ENCODE data around the gene CDK14. TPM values are rescaled to one million over a fixed set of nuclear protein-coding genes. Genes with fewer than 3 reads are reported as not detected.

CDK14 gene
- total RNA-seq, 1 donor from 2014 or later = 1.9 TPM

DNA sequence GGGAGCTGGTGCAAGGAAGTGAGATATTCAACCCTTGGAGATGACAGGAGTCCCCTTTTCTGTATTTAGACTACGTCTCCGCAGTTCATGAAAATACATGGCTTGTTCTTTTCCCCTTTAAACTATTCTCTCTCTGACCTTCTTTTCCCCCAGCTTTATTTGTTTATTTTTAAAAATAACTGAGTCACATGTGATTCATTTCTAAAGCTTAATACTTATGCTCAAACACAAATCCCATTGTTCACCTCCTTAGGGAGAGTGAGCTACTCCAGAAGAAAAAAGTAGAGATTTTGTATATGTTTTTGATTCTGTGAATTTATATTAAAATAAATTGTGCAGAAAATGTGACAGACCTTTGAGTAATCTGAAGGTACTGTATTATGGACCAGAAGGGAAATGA lies 632.2 kb downstream of the CDK14 start:
- Mint-ChIP-seq H3K4me1 (no peaks in the 10 kb centered on the region), H3K9me3 (no peaks in the 10 kb centered on the region), H3K27ac (no peak overlapping the region), H3K4me3 (no peak overlapping the region), H3K36me3 (ENCODE audit: low read depth) (no peaks in the 10 kb centered on the region), H3K27me3 (no peaks in the 10 kb centered on the region)
- no peak for DNase-seq
- intact Hi-C loops (cut with micrococcal nuclease) = no loop called here

DNA sequence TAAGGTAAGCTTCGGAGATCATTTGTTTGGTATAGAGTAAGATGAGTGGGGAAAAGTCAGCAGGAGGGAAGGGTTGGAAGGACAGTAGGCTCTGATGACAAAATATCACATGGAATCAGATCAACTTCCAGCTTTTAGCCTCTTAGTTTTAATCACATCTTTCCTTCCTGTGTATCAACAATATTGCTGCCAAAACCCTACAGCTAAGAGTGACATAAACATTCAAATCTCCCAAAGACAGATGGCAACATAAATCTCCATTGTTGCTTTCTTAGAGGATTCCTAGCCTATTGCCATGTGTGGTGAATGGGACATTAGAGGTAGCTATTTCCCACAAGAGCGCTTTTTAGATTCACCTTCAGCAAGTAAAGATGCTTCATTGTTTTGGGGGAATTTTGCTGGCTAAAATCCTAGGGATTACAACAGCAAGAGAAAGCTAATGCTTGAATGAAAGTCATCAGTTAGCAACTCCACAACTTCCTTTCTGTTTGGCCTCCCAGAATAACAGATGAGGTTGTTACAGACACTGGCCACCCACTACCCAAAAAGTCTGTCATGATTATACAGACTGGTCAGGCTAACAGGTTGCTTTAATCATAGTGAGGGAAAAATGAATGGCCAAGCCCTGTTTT lies 632.9 kb downstream of the CDK14 start:
- Mint-ChIP-seq H3K36me3 (ENCODE audit: low read depth) (no peaks in the 10 kb centered on the region), H3K27ac (no peak overlapping the region), H3K4me3 (no peak overlapping the region), H3K4me1 (no peaks in the 10 kb centered on the region), H3K27me3 (no peaks in the 10 kb centered on the region), H3K9me3 (no peaks in the 10 kb centered on the region)
- no peak for DNase-seq
- intact Hi-C loops (cut with micrococcal nuclease) = no loop called here

DNA sequence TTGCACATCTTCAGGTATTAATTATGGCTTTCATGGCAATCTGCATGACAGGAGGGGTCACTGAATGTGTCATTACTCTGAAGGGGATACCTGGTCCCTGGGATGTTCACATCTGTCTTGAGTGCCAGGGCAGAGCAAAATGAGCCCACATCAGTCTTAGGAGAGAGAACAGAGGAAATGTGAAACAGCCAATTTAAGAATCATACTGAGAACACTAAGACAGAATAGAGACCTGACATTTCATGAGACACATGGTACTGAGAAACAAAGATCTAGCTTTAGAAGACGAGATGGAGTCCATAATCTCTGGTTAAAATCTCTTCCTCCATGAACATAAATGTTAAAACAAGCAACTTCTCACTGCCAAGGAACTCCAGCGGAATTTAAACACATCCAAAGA lies 634.0 kb downstream of the CDK14 start:
- intact Hi-C loops (cut with micrococcal nuclease) = no loop called here
- no peak overlapping the region for H3K27ac Mint-ChIP-seq
- no peaks in the 10 kb centered on the region for H3K36me3 Mint-ChIP-seq (ENCODE audit: low read depth)
- DNase-seq = no peak
- no peaks in the 10 kb centered on the region for H3K4me1 Mint-ChIP-seq
- no peaks in the 10 kb centered on the region for H3K27me3 Mint-ChIP-seq
- no peak overlapping the region for H3K4me3 Mint-ChIP-seq
- H3K9me3 Mint-ChIP-seq = no peaks in the 10 kb centered on the region

DNA sequence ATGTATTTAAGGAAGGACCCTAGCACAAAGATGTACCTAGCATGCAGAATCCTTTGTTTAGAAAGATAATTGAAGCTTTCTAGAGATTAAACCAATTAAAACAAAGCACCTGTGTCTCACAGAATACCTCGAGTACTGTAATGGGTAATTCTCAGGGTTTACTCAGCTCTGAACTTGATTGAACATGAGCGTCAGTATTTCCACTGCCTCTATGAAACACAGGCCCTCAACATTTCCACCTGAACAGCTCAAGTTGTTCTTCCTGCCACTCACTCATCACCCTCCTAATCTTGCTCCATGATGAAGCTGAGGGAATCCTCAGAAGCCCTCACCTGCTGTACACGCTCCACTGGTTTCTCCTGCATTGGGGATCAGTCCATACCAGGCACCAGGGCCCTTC lies 634.4 kb downstream of the CDK14 start:
- H3K4me1 Mint-ChIP-seq = no peaks in the 10 kb centered on the region
- intact Hi-C loops (cut with micrococcal nuclease) = no loop called here
- DNase-seq = no peak

DNA sequence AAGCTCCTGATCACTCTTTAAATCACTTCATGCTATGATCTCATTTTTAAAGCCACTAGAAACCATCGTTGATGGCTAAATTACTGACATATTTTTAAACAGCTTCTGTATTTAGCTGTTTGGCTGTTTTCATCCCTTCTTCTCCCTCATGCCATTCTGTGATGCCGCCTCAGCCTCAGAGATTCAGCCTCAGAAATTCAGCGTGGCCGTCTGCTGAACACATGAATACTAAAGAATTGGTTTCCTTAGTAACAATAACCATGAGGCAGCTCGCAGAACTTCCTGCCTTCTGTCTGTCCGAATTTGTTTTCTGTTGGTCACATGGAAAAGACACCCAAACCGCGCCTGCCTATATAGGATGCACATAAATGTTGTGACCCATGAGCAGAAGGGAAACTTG lies 637.1 kb downstream of the CDK14 start:
- H3K36me3 Mint-ChIP-seq (ENCODE audit: low read depth) = no peaks in the 10 kb centered on the region
- H3K4me3 Mint-ChIP-seq = no peak overlapping the region
- no peaks in the 10 kb centered on the region for H3K4me1 Mint-ChIP-seq
- no peak for DNase-seq
- H3K27me3 Mint-ChIP-seq = no peaks in the 10 kb centered on the region
- no peaks in the 10 kb centered on the region for H3K9me3 Mint-ChIP-seq
- no peak overlapping the region for H3K27ac Mint-ChIP-seq
- intact Hi-C loops (cut with micrococcal nuclease) = no loop called here

More for the DNA sequence above, 634.4 kb downstream of the CDK14 start:
- H3K9me3 Mint-ChIP-seq = no peaks in the 10 kb centered on the region
- H3K36me3 Mint-ChIP-seq (ENCODE audit: low read depth) = no peaks in the 10 kb centered on the region
- H3K4me3 Mint-ChIP-seq = no peak overlapping the region
- no peak overlapping the region for H3K27ac Mint-ChIP-seq
- no peaks in the 10 kb centered on the region for H3K27me3 Mint-ChIP-seq

DNA sequence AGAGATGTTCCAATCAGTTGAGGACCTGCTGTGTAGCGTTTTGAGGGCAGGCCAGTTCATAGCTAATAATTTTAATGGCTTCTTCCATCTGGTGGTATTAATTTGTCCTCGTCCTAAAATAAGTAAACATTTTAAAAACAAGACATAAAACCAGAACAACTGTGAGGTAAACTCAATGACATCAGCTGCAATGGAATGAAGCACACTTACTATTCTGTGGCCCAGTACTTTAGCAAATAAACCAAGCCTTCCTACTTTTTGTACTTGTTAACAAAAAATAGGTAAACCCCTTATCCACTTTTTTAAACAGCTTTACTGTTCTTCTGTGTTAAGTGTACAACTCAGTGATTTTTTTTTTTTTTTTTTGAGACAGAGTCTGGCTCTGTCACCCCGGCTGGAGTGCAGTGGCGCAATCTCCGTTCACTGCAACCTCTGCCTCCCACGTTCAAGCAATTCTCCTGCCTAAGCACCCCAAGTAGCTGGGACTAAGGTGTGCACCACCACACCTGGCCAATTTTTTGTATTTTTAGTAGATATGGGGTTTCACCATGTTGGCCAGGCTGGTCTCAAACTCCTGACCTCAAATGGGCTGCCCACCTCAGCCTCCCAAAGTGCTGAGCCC lies 639.2 kb downstream of the CDK14 start:
- no peaks in the 10 kb centered on the region for H3K9me3 Mint-ChIP-seq
- H3K27me3 Mint-ChIP-seq = no peaks in the 10 kb centered on the region
- H3K4me3 Mint-ChIP-seq = no peak overlapping the region
- no peak for DNase-seq
- no peaks in the 10 kb centered on the region for H3K36me3 Mint-ChIP-seq (ENCODE audit: low read depth)
- H3K27ac Mint-ChIP-seq = no peak overlapping the region
- H3K4me1 Mint-ChIP-seq = no peaks in the 10 kb centered on the region
- intact Hi-C loops (cut with micrococcal nuclease) = no loop called here

DNA sequence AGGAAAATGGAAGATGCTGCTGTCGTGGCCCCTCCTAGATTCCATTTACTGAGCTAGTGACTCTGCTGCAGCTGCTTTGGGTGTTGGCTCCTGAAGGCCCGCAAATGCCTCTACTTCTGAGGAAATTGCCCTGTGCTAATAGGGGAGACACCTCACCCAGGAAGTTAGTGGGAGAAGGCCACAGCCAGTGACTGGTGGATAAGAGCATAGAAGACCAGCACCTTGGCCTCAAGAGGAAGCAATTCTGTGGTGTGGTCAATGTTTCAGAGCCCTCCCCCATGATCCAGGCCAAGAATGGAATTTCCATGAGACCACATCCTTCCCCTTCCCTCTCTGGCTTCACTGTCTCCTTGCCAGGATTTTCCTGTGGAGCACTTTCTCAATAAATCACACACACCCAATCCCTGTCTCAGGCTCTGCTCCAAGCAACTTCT lies 643.1 kb downstream of the CDK14 start:
- H3K4me1 Mint-ChIP-seq = no peaks in the 10 kb centered on the region
- H3K27me3 Mint-ChIP-seq = no peaks in the 10 kb centered on the region
- no peak for DNase-seq
- intact Hi-C loops (cut with micrococcal nuclease) = no loop called here
- no peaks in the 10 kb centered on the region for H3K36me3 Mint-ChIP-seq (ENCODE audit: low read depth)
- no peaks in the 10 kb centered on the region for H3K9me3 Mint-ChIP-seq
- no peak overlapping the region for H3K27ac Mint-ChIP-seq
- no peak overlapping the region for H3K4me3 Mint-ChIP-seq

DNA sequence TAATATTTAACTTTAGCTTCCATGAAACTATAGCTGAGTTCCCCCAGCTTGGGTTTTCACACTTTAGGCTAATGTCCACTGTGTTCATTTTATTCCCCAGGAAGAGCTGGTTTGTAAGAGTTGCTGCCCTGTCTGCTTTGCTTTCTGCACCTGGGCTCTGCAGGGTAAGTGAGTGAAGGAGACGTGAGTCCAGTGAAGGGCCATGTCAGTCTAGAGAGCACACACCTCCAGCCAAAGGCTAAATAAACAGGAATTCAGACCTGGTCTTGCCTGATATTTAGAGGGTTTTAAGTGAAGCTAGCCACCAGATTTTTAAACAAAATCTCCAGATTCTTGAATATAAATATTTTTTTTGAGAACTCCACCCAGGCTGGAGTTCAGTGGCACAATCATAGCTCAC lies 643.7 kb downstream of the CDK14 start:
- Mint-ChIP-seq H3K9me3 (no peaks in the 10 kb centered on the region), H3K27ac (no peak overlapping the region), H3K27me3 (no peaks in the 10 kb centered on the region), H3K4me1 (no peaks in the 10 kb centered on the region), H3K4me3 (no peak overlapping the region), H3K36me3 (ENCODE audit: low read depth) (no peaks in the 10 kb centered on the region)
- no peak for DNase-seq
- intact Hi-C loops (cut with micrococcal nuclease) = no loop called here

DNA sequence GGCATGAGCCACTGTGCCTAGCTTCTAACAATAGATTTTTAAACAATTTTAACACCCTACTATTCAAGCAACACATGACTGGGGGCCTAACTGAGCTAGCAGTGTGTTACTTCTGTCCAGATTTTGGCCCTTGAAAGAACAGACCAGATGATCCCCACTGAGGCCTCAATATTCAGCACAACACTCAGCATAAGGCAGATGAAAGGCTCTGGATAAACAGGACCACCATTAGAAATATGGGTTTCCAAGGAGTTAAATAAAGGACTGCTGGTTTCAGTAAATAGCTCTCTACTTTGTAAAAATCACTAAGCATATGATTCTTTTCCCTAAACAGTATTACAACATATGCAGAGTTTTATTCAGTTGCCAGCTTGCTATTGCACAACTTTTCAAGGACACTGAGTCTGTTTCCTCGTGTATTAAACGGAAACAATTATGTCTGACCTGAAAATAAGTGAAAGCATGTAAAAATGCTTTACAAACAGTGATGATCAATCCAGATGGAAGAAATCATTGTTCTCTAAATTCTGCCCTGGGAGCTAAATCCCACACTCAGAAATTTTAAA lies 644.3 kb downstream of the CDK14 start:
- Mint-ChIP-seq H3K36me3 (ENCODE audit: low read depth) (no peaks in the 10 kb centered on the region), H3K9me3 (no peaks in the 10 kb centered on the region), H3K4me3 (no peak overlapping the region), H3K27ac (no peak overlapping the region), H3K27me3 (no peaks in the 10 kb centered on the region), H3K4me1 (no peaks in the 10 kb centered on the region)
- intact Hi-C loops (cut with micrococcal nuclease) = no loop called here
- no peak for DNase-seq

DNA sequence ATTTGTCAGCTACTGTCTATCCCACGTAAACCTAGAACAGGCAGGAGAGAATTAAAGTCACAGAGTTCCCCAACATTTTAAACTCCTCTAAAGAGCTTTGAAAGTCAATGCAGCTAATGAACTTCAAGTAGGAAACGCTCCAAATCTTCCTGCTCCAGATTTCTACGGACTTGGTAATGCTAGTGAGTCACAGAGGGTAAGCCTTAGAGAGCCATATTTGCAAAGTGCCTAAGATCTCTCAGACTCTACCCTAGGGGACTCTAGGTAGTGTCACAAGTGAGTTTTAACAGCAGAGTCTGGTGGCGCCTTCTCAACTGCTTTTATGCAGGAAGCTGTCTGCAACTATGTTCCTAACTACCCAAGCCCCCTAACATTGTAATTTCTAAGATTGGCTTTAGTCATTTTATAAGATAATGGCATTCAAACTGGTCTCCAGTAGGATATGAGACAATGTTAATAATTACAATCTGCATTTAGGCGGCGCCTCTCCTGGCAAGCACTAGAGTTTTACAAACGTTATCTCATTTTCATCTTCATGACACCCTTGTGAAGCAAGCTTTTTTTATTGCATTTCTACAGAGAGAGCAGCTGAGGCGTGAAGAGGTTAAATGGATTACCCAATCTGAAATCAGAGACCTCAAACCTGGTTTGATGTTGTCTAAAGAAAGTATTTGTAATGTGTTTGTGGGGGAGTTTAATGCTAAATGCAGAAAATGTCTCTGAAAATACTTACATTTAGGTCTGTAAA lies 646.1 kb downstream of the CDK14 start:
- H3K27me3 Mint-ChIP-seq = no peaks in the 10 kb centered on the region
- no peak for DNase-seq
- no peak overlapping the region for H3K4me3 Mint-ChIP-seq
- no peaks in the 10 kb centered on the region for H3K9me3 Mint-ChIP-seq
- H3K4me1 Mint-ChIP-seq = no peaks in the 10 kb centered on the region
- H3K36me3 Mint-ChIP-seq (ENCODE audit: low read depth) = no peaks in the 10 kb centered on the region
- intact Hi-C loops (cut with micrococcal nuclease) = no loop called here
- H3K27ac Mint-ChIP-seq = no peak overlapping the region

DNA sequence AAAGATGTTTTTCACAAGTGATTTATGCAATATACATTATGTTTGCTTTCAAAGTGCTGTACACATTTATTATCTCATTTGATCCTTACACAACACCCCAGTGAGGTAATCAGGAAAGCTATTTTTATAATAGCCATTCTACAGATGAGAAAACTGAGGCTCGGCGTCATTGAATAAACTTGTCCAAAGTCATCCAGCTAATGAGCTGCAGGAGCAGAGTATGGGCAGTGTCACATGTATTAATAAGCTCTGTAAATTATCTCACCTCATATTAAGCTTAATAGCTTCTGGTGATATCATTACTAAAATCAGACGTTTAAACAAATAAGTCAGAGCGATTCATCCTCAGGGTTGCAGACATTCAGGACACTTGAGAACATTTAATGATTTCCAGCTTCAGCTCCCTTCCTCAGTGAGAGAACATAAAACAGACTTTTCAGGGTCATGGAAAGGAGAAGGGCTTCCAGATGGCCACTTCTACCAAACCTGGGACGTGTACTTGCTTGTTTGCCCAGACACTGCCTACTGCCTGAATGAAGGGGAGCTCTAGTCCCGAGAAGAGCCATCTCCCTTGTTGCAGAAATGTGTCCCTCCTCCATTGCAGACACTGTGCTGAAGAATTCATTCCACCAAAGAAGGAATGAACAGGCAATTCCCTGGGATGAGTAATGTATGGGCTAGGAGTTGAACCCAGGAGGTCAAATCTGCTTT lies 647.6 kb downstream of the CDK14 start:
- Mint-ChIP-seq H3K36me3 (ENCODE audit: low read depth) (no peaks in the 10 kb centered on the region), H3K4me3 (no peak overlapping the region), H3K9me3 (no peaks in the 10 kb centered on the region), H3K27me3 (no peaks in the 10 kb centered on the region), H3K27ac (no peak overlapping the region), H3K4me1 (no peaks in the 10 kb centered on the region)
- DNase-seq = no peak
- intact Hi-C loops (cut with micrococcal nuclease) = no loop called here

DNA sequence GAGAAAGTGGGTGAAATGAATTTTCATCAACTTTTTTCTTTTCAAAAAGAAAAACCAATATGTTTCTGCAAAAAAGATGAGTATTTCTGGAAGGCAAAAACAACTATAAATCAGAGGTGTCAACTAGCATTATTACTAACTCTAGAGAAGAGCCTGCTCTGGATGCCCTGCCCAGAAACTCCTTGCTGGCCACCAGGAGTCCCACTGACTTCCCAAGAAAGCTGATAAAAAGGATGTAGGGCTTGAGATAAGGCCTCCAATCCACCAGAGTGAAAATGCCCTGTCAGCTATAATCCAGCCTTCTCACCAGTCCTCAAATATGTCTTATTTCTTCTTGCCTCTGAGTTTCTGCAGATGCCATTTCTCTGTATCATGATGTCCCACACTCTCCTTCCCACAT lies 651.4 kb downstream of the CDK14 start:
- no peaks in the 10 kb centered on the region for H3K36me3 Mint-ChIP-seq (ENCODE audit: low read depth)
- no peaks in the 10 kb centered on the region for H3K4me1 Mint-ChIP-seq

DNA sequence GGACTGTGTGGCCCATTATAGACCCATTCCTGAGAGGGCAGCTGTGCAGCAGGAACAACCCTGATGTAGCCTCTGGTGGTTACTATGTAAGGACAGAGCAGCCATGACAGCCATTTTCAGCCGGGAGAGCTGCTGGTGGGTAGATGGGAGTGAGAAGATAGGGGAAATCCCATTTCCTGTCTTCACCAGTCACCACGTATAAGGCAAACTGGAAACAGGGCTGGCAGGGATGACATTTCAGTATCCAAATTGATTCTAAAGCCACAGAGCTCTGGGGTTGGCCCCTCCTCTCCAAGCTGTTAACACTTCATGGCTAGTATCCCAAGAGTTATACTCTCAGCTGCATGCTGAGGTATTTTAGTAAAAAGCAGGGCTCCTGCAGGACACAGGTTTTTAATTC lies 652.9 kb downstream of the CDK14 start:
- Mint-ChIP-seq H3K4me3 (no peak overlapping the region), H3K36me3 (ENCODE audit: low read depth) (no peaks in the 10 kb centered on the region)
- intact Hi-C loops (cut with micrococcal nuclease) = no loop called here

More for the DNA sequence above, 651.4 kb downstream of the CDK14 start:
- Mint-ChIP-seq H3K9me3 (no peaks in the 10 kb centered on the region), H3K27me3 (no peaks in the 10 kb centered on the region), H3K4me3 (no peak overlapping the region), H3K27ac (no peak overlapping the region)
- no peak for DNase-seq
- intact Hi-C loops (cut with micrococcal nuclease) = no loop called here

More for the DNA sequence above, 652.9 kb downstream of the CDK14 start:
- Mint-ChIP-seq H3K4me1 (no peaks in the 10 kb centered on the region), H3K27ac (no peak overlapping the region), H3K27me3 (no peaks in the 10 kb centered on the region), H3K9me3 (no peaks in the 10 kb centered on the region)
- no peak for DNase-seq
